CMK (cell line): ENCODE measurements around the gene MAGEA2B.
"Not testable (repeated sequence)": the region's sequence is repeated elsewhere in the genome, so short reads cannot be mapped to it uniquely, and the experiment has no call there.

Experiments
- DNase-seq: peaks from one replicate; pipeline ENCODE4 v3.0.0-alpha.2; 2010; ENCODE audit warnings: low read depth

MAGEA2B gene

DNA sequence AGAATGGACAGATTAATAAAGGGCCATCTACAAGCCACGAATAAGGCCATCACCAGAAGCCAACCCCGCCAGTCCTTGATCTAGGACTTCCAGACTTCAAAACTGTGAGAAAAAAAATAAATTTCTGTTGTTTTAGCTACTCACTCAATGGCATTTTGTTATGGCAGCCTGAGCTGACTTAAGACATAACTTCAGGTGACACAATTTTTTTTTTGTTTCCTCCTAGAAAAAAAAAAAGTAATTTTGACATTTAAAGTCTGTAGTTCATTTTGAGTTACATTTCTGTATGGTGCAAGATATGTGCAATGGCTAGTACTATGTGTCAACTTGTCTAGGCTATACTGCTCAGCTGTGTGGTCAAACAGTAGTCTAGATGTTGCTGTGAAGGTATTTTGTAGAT lies 44.5 kb downstream of the MAGEA2B start, which contains the start of gene CSAG3:
Gene CSAG3, plus strand, starts transcription at position 301 of the 400 bp plus-strand sequence.
- not testable (repeated sequence) for DNase-seq

DNA sequence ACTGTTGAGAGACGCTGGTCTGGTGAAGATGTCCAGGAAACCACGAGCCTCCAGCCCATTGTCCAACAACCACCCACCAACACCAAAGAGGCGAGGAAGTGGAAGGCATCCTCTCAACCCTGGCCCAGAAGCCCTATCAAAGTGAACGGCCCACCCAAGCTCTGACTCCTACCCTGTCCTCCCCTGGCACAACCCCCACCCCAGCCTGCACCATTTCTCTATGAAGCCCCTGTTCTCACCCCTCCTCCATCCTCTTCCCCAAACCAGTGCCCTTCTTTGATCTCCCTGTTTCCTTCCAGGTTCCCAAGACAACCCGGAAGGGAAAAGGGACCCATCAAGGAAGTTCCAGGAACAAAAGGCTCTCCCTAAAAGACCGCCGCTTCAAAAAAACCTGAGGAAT lies 45.1 kb downstream of the MAGEA2B start:
- DNase-seq, result not testable (repeated sequence)

DNA sequence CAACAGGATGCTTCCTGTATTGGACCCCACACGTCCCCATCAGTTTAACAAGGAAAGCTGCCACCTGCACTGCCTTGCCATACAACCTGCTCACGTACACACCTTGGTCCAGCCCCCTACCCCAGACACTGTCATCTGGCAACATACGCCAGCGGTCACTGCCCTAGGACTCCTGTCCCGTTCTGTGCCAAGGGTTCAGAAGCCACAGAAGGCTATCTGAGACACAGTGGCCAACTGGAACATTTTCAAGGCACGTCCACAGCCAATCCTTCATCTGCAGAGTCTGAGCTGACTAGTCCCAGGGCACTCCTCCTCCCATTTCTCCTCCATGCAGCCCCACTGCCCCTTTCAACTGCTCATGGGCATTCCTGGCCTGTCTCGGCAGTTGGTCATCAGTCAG lies 47.2 kb downstream of the MAGEA2B start:
- not testable (repeated sequence) for DNase-seq

DNA sequence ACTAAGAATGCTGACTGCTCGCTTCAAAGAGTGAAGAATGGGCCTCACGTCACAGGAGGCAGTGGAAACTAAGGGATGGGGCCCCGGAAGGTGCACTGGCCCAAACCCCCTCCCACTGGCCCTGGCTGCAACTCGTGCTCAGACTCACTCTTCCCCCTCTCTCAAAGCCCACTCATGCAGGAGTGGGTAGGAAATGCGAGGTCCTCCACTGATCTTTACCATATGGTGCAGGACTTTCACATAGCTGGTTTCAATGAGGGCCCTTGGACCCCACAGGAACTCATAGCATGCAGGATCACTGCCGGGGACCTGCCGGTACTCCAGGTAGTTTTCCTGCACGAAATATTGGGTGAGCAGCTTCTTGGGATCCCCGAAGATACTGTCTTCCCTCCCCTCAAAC lies 52.1 kb downstream of the MAGEA2B start:
- DNase-seq, result not testable (repeated sequence)
